Skeletal muscle satellite cell (primary cell): ENCODE data around the gene REXO1.
A peak's percentile ranks its signal among the peaks of the same experiment; 100 is the strongest.

Source experiments
- H3K27me3 ChIP-seq: 2 replicates; pipeline ENCODE4 v1.7.0; 2013; ENCODE audit warnings: low read length; ENCODE audit not compliant: control insufficient read depth, insufficient read depth
- H3K36me3 ChIP-seq: 2 replicates; pipeline ENCODE4 v1.7.0; 2013; ENCODE audit warnings: mild to moderate bottlenecking, control low read depth, low read length; ENCODE audit not compliant: insufficient read depth
- H3K4me1 ChIP-seq: 2 replicates; pipeline ENCODE4 v1.7.0; 2013; ENCODE audit warnings: low read length; ENCODE audit not compliant: control insufficient read depth, insufficient read depth
- H3K4me2 ChIP-seq: 2 replicates; pipeline ENCODE4 v1.7.0; 2013; ENCODE audit warnings: mild to moderate bottlenecking, low read length
- H3K4me3 ChIP-seq: 2 replicates; pipeline ENCODE4 v1.7.0; 2013; ENCODE audit warnings: low read length
- H3K9ac ChIP-seq: 2 replicates; pipeline ENCODE4 v1.7.0; 2013; ENCODE audit warnings: mild to moderate bottlenecking, low read depth, low read length, moderate library complexity
- H3K9me3 ChIP-seq: replicated peaks from 2 replicates; pipeline ENCODE4 v1.7.0; 2013; ENCODE audit warnings: mild to moderate bottlenecking, control low read depth, low read length

REXO1 gene

GRCh38 chr19:1819341-1820255 lies 28.7 kb downstream of the REXO1 start:
- H3K4me1 ChIP-seq, result no peaks in the 10 kb centered on the region
- H3K36me3 ChIP-seq, result peaks cover 57% of the 10 kb centered on the region
- no peak overlapping the region for H3K9ac ChIP-seq
- no peaks in the 10 kb centered on the region for H3K27me3 ChIP-seq
- H3K9me3 ChIP-seq, result no peaks in the 10 kb centered on the region
- H3K4me3 ChIP-seq, result no peak overlapping the region
- no peak overlapping the region for H3K4me2 ChIP-seq

DNA sequence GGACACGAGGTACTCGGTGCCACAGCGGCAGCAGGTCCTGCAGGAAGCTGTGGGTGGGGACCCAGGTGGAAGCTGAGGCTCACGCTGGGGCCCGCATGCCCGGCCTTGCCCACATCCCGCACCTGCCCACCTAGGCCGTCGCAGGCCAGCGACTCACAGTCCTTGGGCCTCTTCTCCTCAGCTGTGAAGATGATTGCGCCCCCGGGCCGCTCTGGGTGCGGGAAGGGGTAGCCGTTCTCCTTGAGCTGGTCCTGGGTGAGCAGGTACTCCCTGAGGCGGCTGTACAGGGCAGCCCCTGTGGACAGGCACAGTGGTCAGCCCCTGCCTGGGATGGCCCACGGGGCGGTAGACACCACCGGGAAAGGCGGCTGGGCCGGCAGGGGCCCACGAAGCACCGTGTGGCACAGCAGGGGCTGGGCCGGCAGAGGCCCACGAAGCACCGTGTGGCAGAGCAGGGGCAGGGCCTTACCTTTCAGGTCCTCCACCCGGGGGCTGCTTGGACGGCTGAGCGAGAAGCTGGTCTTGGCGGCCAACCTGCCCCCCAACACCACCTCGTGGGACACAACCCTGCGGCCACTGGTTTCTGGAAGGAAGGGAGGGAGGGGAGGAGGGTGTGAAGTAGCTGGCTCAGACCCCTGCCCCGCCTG lies 29.6 kb downstream of the REXO1 start:
- no peaks in the 10 kb centered on the region for H3K27me3 ChIP-seq
- H3K9ac ChIP-seq, result no peak overlapping the region
- H3K4me2 ChIP-seq, result no peak overlapping the region
- no peak overlapping the region for H3K4me3 ChIP-seq
- no peaks in the 10 kb centered on the region for H3K9me3 ChIP-seq
- H3K4me1 ChIP-seq, result no peaks in the 10 kb centered on the region
- peaks cover 51% of the 10 kb centered on the region for H3K36me3 ChIP-seq

DNA sequence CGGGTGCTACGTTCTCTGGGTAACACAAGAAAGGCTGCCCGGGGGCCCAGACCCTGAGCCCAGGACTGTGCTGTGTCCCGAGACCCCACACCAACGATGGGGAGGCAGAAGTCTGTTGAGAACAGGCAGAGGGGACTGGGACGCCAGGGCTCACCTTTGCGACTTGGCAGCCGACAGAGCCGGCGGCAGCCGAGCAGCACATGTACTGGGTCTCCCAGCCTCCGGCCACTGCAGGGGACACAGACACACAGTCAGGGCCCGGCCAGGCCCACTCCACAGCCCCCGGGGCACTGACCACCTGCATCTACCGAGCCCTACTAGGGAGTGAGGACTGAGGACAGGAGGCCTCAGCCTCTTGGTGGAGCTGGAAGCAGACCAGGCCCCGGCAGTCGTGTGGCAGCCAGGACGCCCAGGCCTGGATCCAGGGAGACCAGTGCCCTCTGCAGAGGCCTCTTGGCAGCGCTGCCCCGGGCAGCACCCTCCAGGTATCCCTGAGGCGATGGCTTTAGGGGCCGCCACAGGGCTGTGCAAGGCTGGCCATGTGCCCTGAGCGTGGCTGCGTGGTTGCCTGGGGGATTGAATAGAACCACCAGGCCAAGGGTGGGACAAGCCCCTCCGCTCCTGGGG lies 30.6 kb downstream of the REXO1 start:
- Histone ChIP-seq H3K27me3 (no peaks in the 10 kb centered on the region), H3K4me3 (no peak overlapping the region), H3K9ac (no peak overlapping the region), H3K36me3 (peaks cover 42% of the 10 kb centered on the region), H3K4me2 (no peak overlapping the region), H3K9me3 (no peaks in the 10 kb centered on the region), H3K4me1 (peaks cover 7% of the 10 kb centered on the region)

DNA sequence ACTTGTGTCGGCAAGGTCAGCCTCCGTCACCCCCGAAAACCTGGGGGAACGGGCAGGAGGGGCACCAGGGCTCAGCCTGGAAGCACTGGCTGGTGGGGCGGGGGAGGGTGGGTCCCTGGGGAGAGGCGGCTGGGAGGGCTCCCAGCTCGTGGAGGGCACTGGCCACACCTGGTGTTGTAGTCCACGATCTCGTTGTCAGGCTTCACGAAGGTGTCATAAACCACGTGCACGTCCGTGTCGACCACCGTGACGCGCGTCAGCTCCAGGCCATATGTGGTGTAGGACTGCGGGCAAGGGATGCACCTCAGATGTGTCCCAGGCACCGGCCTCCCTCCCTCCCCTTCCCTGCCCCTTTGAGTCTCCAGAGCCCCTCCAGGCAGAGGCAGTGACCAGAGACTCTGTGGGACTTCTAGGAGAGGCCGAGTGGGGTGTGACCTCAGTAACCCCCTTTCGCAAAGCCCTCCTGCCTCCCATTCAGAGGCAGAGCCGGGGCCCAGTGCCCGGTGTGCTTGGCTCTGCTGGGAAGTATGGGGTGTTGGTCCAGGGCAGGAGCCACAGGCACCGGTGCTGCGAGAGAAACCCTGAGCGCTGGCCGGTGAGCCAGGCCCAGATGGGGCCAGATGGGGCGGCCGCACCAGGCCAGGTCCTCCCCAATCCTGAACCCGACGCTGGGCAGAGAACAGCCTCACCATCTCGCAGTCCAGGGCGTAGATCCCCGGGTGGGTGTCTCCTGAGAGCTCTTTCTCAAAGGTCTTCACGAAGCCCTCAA lies 31.6 kb downstream of the REXO1 start:
- no peak overlapping the region for H3K4me3 ChIP-seq
- no peak overlapping the region for H3K4me2 ChIP-seq
- H3K9ac ChIP-seq, result no peak overlapping the region
- H3K27me3 ChIP-seq, result no peaks in the 10 kb centered on the region
- H3K4me1 ChIP-seq, result peaks cover 8% of the 10 kb centered on the region
- H3K9me3 ChIP-seq, result no peaks in the 10 kb centered on the region
- peaks cover 36% of the 10 kb centered on the region for H3K36me3 ChIP-seq

DNA sequence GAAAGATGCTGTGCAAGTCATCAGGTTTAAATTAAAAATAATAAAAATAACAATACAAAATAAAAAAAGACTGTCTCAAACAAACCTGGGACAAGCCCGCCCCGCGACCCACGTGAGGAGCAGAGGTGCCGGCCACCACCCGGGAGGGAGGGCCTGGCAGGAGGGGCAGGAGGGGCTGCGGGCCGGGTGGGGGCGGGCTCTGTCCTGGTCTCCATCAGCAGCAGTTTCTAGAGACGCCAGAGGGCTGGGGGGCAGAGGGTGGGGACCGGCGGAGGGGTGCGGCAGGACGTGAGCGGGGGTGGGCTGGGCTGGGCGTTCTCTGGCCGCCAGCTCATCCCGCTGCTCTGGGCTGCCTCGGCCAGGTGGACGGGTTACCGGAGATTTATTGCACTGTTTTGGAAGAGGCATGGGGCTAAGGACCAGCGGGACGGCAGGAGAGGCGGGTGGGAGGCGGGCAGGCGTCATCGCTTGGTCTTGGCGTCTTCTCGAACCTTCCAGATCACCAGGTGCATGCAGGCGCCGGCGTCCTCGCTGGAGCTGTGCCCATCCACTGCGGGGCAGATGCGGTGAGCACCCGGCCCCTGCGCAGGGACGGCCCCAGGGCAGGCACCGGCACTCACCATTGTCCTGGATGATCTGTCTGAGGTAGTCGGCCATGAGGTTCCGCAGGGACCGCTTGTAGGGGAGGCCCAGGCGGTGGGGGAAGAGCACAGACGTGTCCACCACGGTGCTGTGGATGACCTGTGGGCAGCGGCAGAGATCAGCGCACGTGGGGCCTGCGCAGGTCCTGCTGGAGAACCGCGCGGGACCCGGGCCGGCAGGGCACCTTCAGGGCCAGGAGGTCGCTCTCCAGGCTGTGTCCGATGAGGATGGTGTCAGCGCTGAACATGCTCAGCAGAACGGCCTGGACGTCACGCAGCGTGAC lies 32.4 kb downstream of the REXO1 start:
- Histone ChIP-seq H3K4me1 (peaks cover 14% of the 10 kb centered on the region), H3K36me3 (peaks cover 32% of the 10 kb centered on the region), H3K4me2 (no peak overlapping the region), H3K9me3 (no peaks in the 10 kb centered on the region), H3K9ac (no peak overlapping the region), H3K4me3 (no peak overlapping the region), H3K27me3 (no peaks in the 10 kb centered on the region)

DNA sequence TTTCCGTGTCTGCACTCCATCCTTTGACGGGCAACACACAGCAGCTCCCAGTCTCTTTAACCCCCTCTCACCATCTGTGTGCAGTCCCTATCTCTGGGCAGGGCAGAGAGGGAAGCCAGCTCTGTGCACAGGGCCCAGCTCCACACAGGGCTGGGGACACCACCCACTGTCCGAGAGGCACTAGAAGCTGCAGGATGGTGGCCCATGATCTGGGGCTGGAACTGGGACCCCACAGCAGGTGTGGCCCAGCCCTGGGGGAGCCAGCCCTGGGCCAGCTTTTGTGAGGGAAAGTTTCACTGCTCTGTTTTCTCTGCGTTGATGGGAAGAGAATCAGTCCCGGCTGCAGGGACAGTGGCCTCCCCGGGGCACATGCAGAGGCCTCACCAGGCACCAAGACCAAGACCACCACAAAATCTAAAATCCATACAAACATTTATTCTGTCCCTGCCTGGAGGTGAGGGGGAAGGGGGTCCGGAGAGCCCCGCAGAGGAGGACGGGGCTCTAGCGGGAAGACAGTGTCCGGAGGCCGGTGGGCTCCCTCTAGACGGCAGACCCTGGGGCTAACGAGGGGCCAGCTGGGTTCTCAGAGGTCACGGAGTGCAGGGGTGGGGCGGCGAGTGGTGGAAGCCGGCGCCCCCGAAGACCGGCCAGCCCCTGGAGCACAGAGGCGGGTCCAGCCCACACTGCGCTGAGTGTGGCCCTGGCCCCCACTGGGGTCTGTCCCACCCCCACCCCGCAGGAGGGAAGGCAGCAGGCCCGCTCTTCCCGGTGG lies 33.3 kb downstream of the REXO1 start:
- no peak overlapping the region for H3K9ac ChIP-seq
- H3K36me3 ChIP-seq, result peaks cover 25% of the 10 kb centered on the region
- no peak overlapping the region for H3K4me2 ChIP-seq
- peaks cover 14% of the 10 kb centered on the region for H3K4me1 ChIP-seq
- no peaks in the 10 kb centered on the region for H3K9me3 ChIP-seq
- H3K4me3 ChIP-seq, result no peak overlapping the region
- H3K27me3 ChIP-seq, result no peaks in the 10 kb centered on the region

DNA sequence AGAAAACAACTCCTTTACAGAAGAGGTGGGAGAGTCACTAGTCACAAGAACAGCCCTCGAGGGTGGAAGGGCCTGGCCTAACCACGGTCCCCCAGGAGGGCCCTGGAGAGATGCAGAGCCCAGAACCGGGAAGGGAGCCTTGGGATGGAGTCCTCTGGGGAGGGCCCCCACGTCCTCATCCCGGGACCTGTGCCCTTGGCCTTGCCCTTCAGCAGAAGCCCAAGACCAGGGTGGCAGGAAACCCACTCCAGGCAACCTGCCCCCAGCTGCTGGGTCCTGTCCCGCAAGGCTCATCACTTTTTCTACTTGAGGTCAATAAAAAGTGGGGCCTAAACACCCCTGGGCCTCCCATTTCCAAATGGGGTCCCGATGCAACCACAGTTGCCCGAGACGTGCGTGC lies 33.9 kb downstream of the REXO1 start:
- Histone ChIP-seq H3K4me3 (no peak overlapping the region), H3K27me3 (no peaks in the 10 kb centered on the region), H3K36me3 (peaks cover 24% of the 10 kb centered on the region), H3K4me2 (no peak overlapping the region), H3K4me1 (peaks cover 14% of the 10 kb centered on the region), H3K9me3 (no peaks in the 10 kb centered on the region), H3K9ac (no peak overlapping the region)

- Histone ChIP-seq H3K4me1 (peaks cover 14% of the 10 kb centered on the region), H3K9ac (peak overlapping the region; percentile 73), H3K36me3 (peaks cover 24% of the 10 kb centered on the region), H3K4me3 (peak overlapping the region; percentile 77), H3K4me2 (peak overlapping the region; percentile 94), H3K9me3 (no peaks in the 10 kb centered on the region), H3K27me3 (no peaks in the 10 kb centered on the region)
Measured at GRCh38 chr19:1813192-1814182, 34.8 kb downstream of the REXO1 start.

DNA sequence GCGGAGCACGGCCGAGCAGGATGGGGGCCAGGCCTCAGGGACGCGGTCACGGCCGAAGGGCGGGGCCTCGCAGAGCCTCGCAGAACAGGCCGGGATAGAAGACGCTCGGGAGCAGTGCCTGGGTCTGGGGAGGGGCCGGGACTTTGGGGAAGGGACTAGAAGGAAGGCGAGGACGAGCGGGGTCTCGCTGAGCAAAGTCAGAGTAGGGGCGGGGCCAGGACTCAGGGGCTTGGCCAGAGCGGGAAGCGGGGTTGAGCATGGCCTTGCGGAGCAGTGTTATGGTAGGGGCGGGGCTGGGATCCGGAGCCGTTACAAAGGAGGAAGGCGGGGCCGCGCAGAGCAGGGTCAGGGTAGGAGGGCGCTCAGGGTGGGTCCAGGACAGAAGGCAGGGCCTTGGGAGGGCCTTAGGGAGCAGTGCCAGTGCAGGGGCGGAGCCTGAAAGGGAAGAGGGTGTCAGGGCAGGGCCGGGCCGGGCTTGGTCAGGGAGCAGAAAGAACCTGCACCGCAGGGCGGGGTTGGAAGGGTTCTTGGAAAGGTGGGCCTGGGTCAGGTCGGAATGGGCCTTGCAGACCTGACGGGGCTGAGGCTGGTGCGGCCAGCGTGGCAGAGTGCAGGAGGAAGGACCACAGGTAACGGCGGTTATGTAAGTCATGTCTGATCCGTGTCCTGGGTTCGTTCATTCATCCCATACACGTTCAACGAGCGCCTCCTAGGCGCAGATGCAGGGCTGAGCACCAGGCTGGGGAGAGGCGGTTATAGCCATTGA lies 35.7 kb downstream of the REXO1 start:
- Histone ChIP-seq H3K36me3 (peaks cover 16% of the 10 kb centered on the region), H3K9ac (peak overlapping the region; percentile 73), H3K9me3 (no peaks in the 10 kb centered on the region), H3K27me3 (no peaks in the 10 kb centered on the region), H3K4me1 (peaks cover 14% of the 10 kb centered on the region), H3K4me2 (peak overlapping the region; percentile 94), H3K4me3 (peak overlapping the region; percentile 77)
